Naive thymus-derived CD8-positive, alpha-beta T cell (primary cell): ENCODE measurements around the gene HINT3. TPM values are rescaled to one million over a fixed set of nuclear protein-coding genes. Genes with fewer than 3 reads are reported as not detected.

Experiments used
- ATAC-seq, 2 donors: fragments of 150-1000 bp; cut with Tn5 transposase in 1 of 2; sonication (Bioruptor Pico), chemical (Tn5 transposase) in 1 of 2; 1 replicate in 1 of 2; 2 replicates in 1 of 2; pipeline ENCODE4 v1.10.0; 2021; ENCODE audit warnings: mild to moderate bottlenecking in 2 of 2, moderate library complexity in 2 of 2
- POLR2A ChIA-PET: fragments of 350-600 bp; sonication (Branson Sonifier 250); formaldehyde crosslinking; loops from one replicate; lab custom pipeline; 2021; ENCODE audit warnings: antibody characterized with exemption; lab: Charles Lee
- DNase-seq, 10 donors: peaks; one replicate each; pipeline versions ENCODE4 v3.0.0 to v3.0.0-alpha.2; 2020 to 2022
- H3K27ac Mint-ChIP-seq, 10 donors: one replicate each; pipeline ENCODE4 v1.8.0; 2020 to 2022; ENCODE audit warnings: mild to moderate bottlenecking in 10 of 10, mixed read lengths in 10 of 10, moderate library complexity in 4 of 10, inconsistent platforms in 1 of 10
- H3K27me3 Mint-ChIP-seq, 5 donors: one replicate each; pipeline ENCODE4 v1.8.0; 2021 to 2022; ENCODE audit warnings: mixed read lengths in 5 of 5
- H3K36me3 Mint-ChIP-seq, 3 donors: one replicate each; pipeline ENCODE4 v1.8.0; 2020 to 2022; ENCODE audit warnings: mixed read lengths in 3 of 3, mild to moderate bottlenecking in 2 of 3, inconsistent platforms in 1 of 3
- H3K4me1 Mint-ChIP-seq, 4 donors: one replicate each; pipeline ENCODE4 v1.8.0; 2021 to 2022; ENCODE audit warnings: mixed read lengths in 4 of 4
- H3K4me3 Mint-ChIP-seq, 10 donors: one replicate each; pipeline ENCODE4 v1.8.0; 2020 to 2022; ENCODE audit warnings: mild to moderate bottlenecking in 10 of 10, mixed read lengths in 10 of 10, moderate library complexity in 6 of 10, inconsistent platforms in 1 of 10
- H3K9me3 Mint-ChIP-seq, 9 donors: one replicate each; pipeline ENCODE4 v1.8.0; 2020 to 2022; ENCODE audit warnings: mixed read lengths in 9 of 9, mild to moderate bottlenecking in 3 of 9, inconsistent platforms in 1 of 9, moderate library complexity in 1 of 9
- polyA plus RNA-seq, 3 donors: library from polyadenylated mRNA; unstranded; fragments of 300-500 nt; fragmentation: Illumina TruSeq; gene quantifications; one replicate each; pipeline ENCODE4 v1.2.3, GENCODE V29; 2021
- total RNA-seq, 8 experiments: library from RNA in 2 of 8; stranded (reverse) in 2 of 8; gene quantifications; one replicate each; pipeline ENCODE4 v1.2.3 and lab custom pipeline; 2021 to 2026

Gene HINT3
- total and polyA plus RNA-seq, 5 experiments from 2014 or later: 7.9 to 12.7 (median 10.4) TPM

- ATAC-seq: peak; percentile 68 to 74
- H3K4me3 Mint-ChIP-seq: no peak overlapping the region
- peak overlapping the region in 3 of 10 donors; percentile 20 to 28 (median 27) for H3K27ac Mint-ChIP-seq
- H3K36me3 Mint-ChIP-seq: peaks cover 3 to 57% (median 11%) of the 10 kb centered on the region in 3 donors
- peaks cover 8 to 13% (median 11%) of the 10 kb centered on the region in 4 donors for H3K4me1 Mint-ChIP-seq
- DNase-seq: peak in 3 of 10 donors; percentile 32 to 47 (median 43)
- H3K27me3 Mint-ChIP-seq: no peaks in the 10 kb centered on the region
- H3K9me3 Mint-ChIP-seq: no peaks in the 10 kb centered on the region
- POLR2A ChIA-PET: interaction anchor here (1.0 to 1.6 kb wide), 4 partner anchors 12 to 672 kb away, joined by 3 to 6 read pairs (median 5); partner anchors contain the start of genes HINT3 and TRMT11
Observed at GRCh38 chr6:125974214-125974866, 17.8 kb downstream of the HINT3 start.

GRCh38 chr6:125979101-125979500 lies 22.5 kb downstream of the HINT3 start:
- Mint-ChIP-seq H3K36me3 (peaks cover 3 to 27% (median 7%) of the 10 kb centered on the region in 3 donors), H3K27ac (no peak overlapping the region), H3K4me1 (peaks cover 3 to 6% (median 5%) of the 10 kb centered on the region in 4 donors), H3K9me3 (no peaks in the 10 kb centered on the region), H3K27me3 (no peaks in the 10 kb centered on the region), H3K4me3 (no peak overlapping the region)
- no peak for ATAC-seq
- POLR2A ChIA-PET: no interaction called here
- DNase-seq: no peak

GRCh38 chr6:125981571-125982185 lies 25.1 kb downstream of the HINT3 start:
- ATAC-seq (no peak), DNase-seq (no peak)
- POLR2A ChIA-PET: no interaction called here
- H3K27ac Mint-ChIP-seq: no peak overlapping the region
- H3K4me3 Mint-ChIP-seq: no peak overlapping the region
- H3K27me3 Mint-ChIP-seq: no peaks in the 10 kb centered on the region
- no peaks in the 10 kb centered on the region for H3K4me1 Mint-ChIP-seq
- H3K9me3 Mint-ChIP-seq: no peaks in the 10 kb centered on the region
- H3K36me3 Mint-ChIP-seq: peaks cover 0 to 15% (median 3%) of the 10 kb centered on the region in 3 donors

GRCh38 chr6:125983246-125983945 lies 26.8 kb downstream of the HINT3 start:
- Mint-ChIP-seq H3K27ac (no peak overlapping the region), H3K27me3 (no peaks in the 10 kb centered on the region), H3K36me3 (peaks cover 0 to 8% (median 0%) of the 10 kb centered on the region in 3 donors), H3K4me3 (no peak overlapping the region), H3K4me1 (no peaks in the 10 kb centered on the region), H3K9me3 (no peaks in the 10 kb centered on the region)
- no peak for DNase-seq
- POLR2A ChIA-PET: no interaction called here
- ATAC-seq: no peak

GRCh38 chr6:125984311-125984710 lies 27.7 kb downstream of the HINT3 start:
- Mint-ChIP-seq H3K36me3 (no peaks in the 10 kb centered on the region), H3K9me3 (no peaks in the 10 kb centered on the region), H3K4me3 (no peak overlapping the region), H3K27me3 (no peaks in the 10 kb centered on the region), H3K27ac (peak overlapping the region in 1 of 10 donors; percentile 30), H3K4me1 (peaks cover 0 to 3% (median 2%) of the 10 kb centered on the region in 4 donors)
- ATAC-seq (no peak), DNase-seq (no peak)
- POLR2A ChIA-PET: interaction anchor here (0.9 kb wide), 1 partner anchor 194 kb away, joined by 3 read pairs; the partner anchor contains the start of gene NCOA7

GRCh38 chr6:125985522-125985921 lies 29.0 kb downstream of the HINT3 start:
- H3K4me1 Mint-ChIP-seq: peaks cover 2 to 14% (median 7%) of the 10 kb centered on the region in 4 donors
- H3K36me3 Mint-ChIP-seq: peaks cover 0 to 2% (median 0%) of the 10 kb centered on the region in 3 donors
- no peaks in the 10 kb centered on the region for H3K9me3 Mint-ChIP-seq
- no peaks in the 10 kb centered on the region for H3K27me3 Mint-ChIP-seq
- H3K27ac Mint-ChIP-seq: peak overlapping the region in 3 of 10 donors; percentile 13 to 26 (median 17)
- POLR2A ChIA-PET: interaction anchor here (1.0 to 2.9 kb wide), 8 partner anchors 10 to 1282 kb away, joined by 4 to 39 read pairs (median 9); partner anchors contain the start of genes HDDC2, HINT3, NCOA7 and RNF146
- no peak for ATAC-seq
- DNase-seq: no peak
- peak overlapping the region in 6 of 10 donors; percentile 4 to 54 (median 36) for H3K4me3 Mint-ChIP-seq

- ATAC-seq: no peak
- no peaks in the 10 kb centered on the region for H3K9me3 Mint-ChIP-seq
Observed at GRCh38 chr6:125985979-125986300, 29.4 kb downstream of the HINT3 start.

GRCh38 chr6:125986301-125987025 lies 29.9 kb downstream of the HINT3 start, which contains the start of gene TRMT11:
TRMT11 (plus strand) TSS chr6:125986540; CDS start chr6:125986551, 11 bp downstream.
- H3K4me1 Mint-ChIP-seq: peaks cover 2 to 18% (median 11%) of the 10 kb centered on the region in 4 donors
- peak within 1 kb of the TSS in 3 of 10 donors; percentile 13 to 26 (median 17) for H3K27ac Mint-ChIP-seq
- POLR2A ChIA-PET: interaction anchor here (0.6 to 2.9 kb wide), 13 partner anchors 9 to 1281 kb away, joined by 3 to 39 read pairs (median 6); partner anchors contain the start of genes HDDC2, HINT3, NCOA7 and RNF146
- H3K4me3 Mint-ChIP-seq: peak within 1 kb of the TSS in 6 of 10 donors; percentile 4 to 54 (median 36)
- DNase-seq: peak; percentile 66 to 91 (median 78)
- ATAC-seq: peak; percentile 93 to 98
- no peaks in the 10 kb centered on the region for H3K27me3 Mint-ChIP-seq
- no peaks in the 10 kb centered on the region for H3K9me3 Mint-ChIP-seq
- peaks cover 0 to 4% (median 0%) of the 10 kb centered on the region in 3 donors for H3K36me3 Mint-ChIP-seq

More at GRCh38 chr6:125985979-125986300, 29.4 kb downstream of the HINT3 start:
- H3K27ac Mint-ChIP-seq: no peak overlapping the region
- POLR2A ChIA-PET: interaction anchor here (0.9 to 2.9 kb wide), 11 partner anchors 9 to 1281 kb away, joined by 3 to 39 read pairs (median 6); partner anchors contain the start of genes HDDC2, HINT3, NCOA7 and RNF146
- peaks cover 2 to 17% (median 10%) of the 10 kb centered on the region in 4 donors for H3K4me1 Mint-ChIP-seq
- H3K36me3 Mint-ChIP-seq: peaks cover 0 to 4% (median 0%) of the 10 kb centered on the region in 3 donors
- H3K4me3 Mint-ChIP-seq: no peak overlapping the region
- no peak for DNase-seq
- H3K27me3 Mint-ChIP-seq: no peaks in the 10 kb centered on the region

GRCh38 chr6:125987026-125987617 lies 30.6 kb downstream of the HINT3 start:
- DNase-seq: no peak
- Mint-ChIP-seq H3K36me3 (peaks cover 0 to 4% (median 0%) of the 10 kb centered on the region in 3 donors), H3K27ac (no peak overlapping the region), H3K9me3 (no peaks in the 10 kb centered on the region), H3K4me1 (peaks cover 2 to 23% (median 14%) of the 10 kb centered on the region in 4 donors), H3K27me3 (no peaks in the 10 kb centered on the region), H3K4me3 (no peak overlapping the region)
- POLR2A ChIA-PET: interaction anchor here (0.8 to 2.9 kb wide), 10 partner anchors 8 to 686 kb away, joined by 4 to 39 read pairs (median 7); partner anchors contain the start of genes HDDC2, HINT3 and NCOA7
- ATAC-seq: peak; percentile 17 to 39

- POLR2A ChIA-PET: interaction anchor here (0.9 to 2.9 kb wide), 2 partner anchors 31 to 208 kb away, joined by 3 to 23 read pairs; partner anchors contain the start of gene HINT3
- no peak for ATAC-seq
- no peak overlapping the region for H3K4me3 Mint-ChIP-seq
- H3K27ac Mint-ChIP-seq: no peak overlapping the region
- no peaks in the 10 kb centered on the region for H3K27me3 Mint-ChIP-seq
- peaks cover 0 to 4% (median 0%) of the 10 kb centered on the region in 3 donors for H3K36me3 Mint-ChIP-seq
- DNase-seq: no peak
- H3K9me3 Mint-ChIP-seq: no peaks in the 10 kb centered on the region
- peaks cover 5 to 32% (median 22%) of the 10 kb centered on the region in 4 donors for H3K4me1 Mint-ChIP-seq
Observed at GRCh38 chr6:125988280-125988679, 31.7 kb downstream of the HINT3 start.

- POLR2A ChIA-PET: interaction anchor here (1.1 kb wide), 1 partner anchor 33 kb away, joined by 3 read pairs; the partner anchor contains the start of gene HINT3
- ATAC-seq: no peak
- H3K4me1 Mint-ChIP-seq: peaks cover 5 to 34% (median 28%) of the 10 kb centered on the region in 4 donors
- no peak for DNase-seq
- H3K4me3 Mint-ChIP-seq: peak overlapping the region in 1 of 10 donors; percentile 6
- H3K27me3 Mint-ChIP-seq: no peaks in the 10 kb centered on the region
- no peaks in the 10 kb centered on the region for H3K9me3 Mint-ChIP-seq
- peaks cover 0 to 4% (median 0%) of the 10 kb centered on the region in 3 donors for H3K36me3 Mint-ChIP-seq
- peak overlapping the region in 7 of 10 donors; percentile 1 to 49 (median 35) for H3K27ac Mint-ChIP-seq
Observed at GRCh38 chr6:125989631-125990030, 33.1 kb downstream of the HINT3 start.
